H9 (cell line): ENCODE measurements around the gene ATP1A4. TPM values are rescaled to one million over a fixed set of nuclear protein-coding genes. Genes with fewer than 3 reads are reported as not detected.

Experiments used
- DNase-seq: peaks from one replicate; pipeline ENCODE4 v3.0.0-alpha.2; 2017
- H2AFZ ChIP-seq: one replicate; pipeline ENCODE4 v1.6.1; 2013; ENCODE audit warnings: mild to moderate bottlenecking, low read length, control low read depth, moderate library complexity
- H2AK5ac ChIP-seq: 2 replicates; pipeline ENCODE4 v1.6.1; 2013; ENCODE audit warnings: low read length, control low read depth, mixed read lengths; ENCODE audit not compliant: insufficient read length
- H2BK120ac ChIP-seq: one replicate; pipeline ENCODE4 v1.6.1; 2013; ENCODE audit warnings: low read depth, mild to moderate bottlenecking, low read length, control low read depth, inconsistent platforms; ENCODE audit not compliant: poor library complexity, severe bottlenecking
- H2BK12ac ChIP-seq: 2 replicates; pipeline ENCODE4 v1.6.1; 2013; ENCODE audit warnings: low read length, control low read depth, mixed read lengths, low read depth; ENCODE audit not compliant: insufficient read length
- H2BK15ac ChIP-seq: 2 replicates; pipeline ENCODE4 v1.6.1; 2013; ENCODE audit warnings: low read depth, low read length, control low read depth
- H2BK20ac ChIP-seq: one replicate; pipeline ENCODE4 v1.6.1; 2013; ENCODE audit warnings: low read depth, mild to moderate bottlenecking, low read length, control low read depth, inconsistent platforms; ENCODE audit not compliant: poor library complexity, severe bottlenecking
- H2BK5ac ChIP-seq: 2 replicates; pipeline ENCODE4 v1.6.1; 2013; ENCODE audit warnings: low read length, control low read depth, mixed read lengths; ENCODE audit not compliant: insufficient read length
- H3K14ac ChIP-seq: 2 replicates; pipeline ENCODE4 v1.6.1; 2013; ENCODE audit warnings: low read length, control low read depth; ENCODE audit not compliant: insufficient read depth
- H3K18ac ChIP-seq: 2 replicates; pipeline ENCODE4 v1.6.1; 2013; ENCODE audit warnings: low read depth, mild to moderate bottlenecking, mixed read lengths, low read length, control low read depth; ENCODE audit not compliant: insufficient read length
- H3K23ac ChIP-seq: 2 replicates; pipeline ENCODE4 v1.6.1; 2013; ENCODE audit warnings: low read length, control low read depth, mixed read lengths, low read depth; ENCODE audit not compliant: insufficient read length
- H3K23me2 ChIP-seq: 2 replicates; pipeline ENCODE4 v1.6.1; 2013; ENCODE audit warnings: low read depth, mild to moderate bottlenecking, mixed read lengths, low read length, control low read depth; ENCODE audit not compliant: insufficient read length, poor library complexity, severe bottlenecking
- H3K27ac ChIP-seq: 2 replicates; pipeline ENCODE4 v1.5.1; 2013; ENCODE audit warnings: low read length, control low read depth, mixed read lengths, low read depth; ENCODE audit not compliant: insufficient read length
- H3K27me3 ChIP-seq: 2 replicates; pipeline ENCODE4 v1.6.1; 2013; ENCODE audit warnings: low read length, control low read depth, inconsistent platforms; ENCODE audit not compliant: insufficient read depth
- H3K4ac ChIP-seq: 2 replicates; pipeline ENCODE4 v1.6.1; 2013; ENCODE audit warnings: low read depth, mild to moderate bottlenecking, control low read depth, inconsistent platforms, low read length, moderate library complexity
- H3K4me1 ChIP-seq: 2 replicates; pipeline ENCODE4 v1.6.1; 2013; ENCODE audit warnings: low read length, control low read depth, inconsistent platforms; ENCODE audit not compliant: insufficient read depth
- H3K4me2 ChIP-seq: 2 replicates; pipeline ENCODE4 v1.6.1; 2013; ENCODE audit warnings: low read length, control low read depth, mixed read lengths; ENCODE audit not compliant: insufficient read length, insufficient read depth
- H3K56ac ChIP-seq: 2 replicates; pipeline ENCODE4 v1.6.1; 2013; ENCODE audit warnings: low read depth, mild to moderate bottlenecking, mixed read lengths, low read length, control low read depth; ENCODE audit not compliant: insufficient read length
- H3K79me1 ChIP-seq: 2 replicates; pipeline ENCODE4 v1.6.1; 2013; ENCODE audit warnings: low read depth, mild to moderate bottlenecking, moderate library complexity, low read length, control low read depth, inconsistent platforms; ENCODE audit not compliant: insufficient read depth, poor library complexity, severe bottlenecking
- H3K79me2 ChIP-seq: 2 replicates; pipeline ENCODE4 v1.6.1; 2013; ENCODE audit warnings: low read length, control low read depth, inconsistent platforms; ENCODE audit not compliant: insufficient read depth
- H3K9ac ChIP-seq: 2 replicates; pipeline ENCODE4 v1.6.1; 2013; ENCODE audit warnings: low read length, control low read depth, mixed read lengths; ENCODE audit not compliant: insufficient read length; ENCODE audit errors: extremely low read depth
- H3K9me3 ChIP-seq: one replicate; pipeline ENCODE4 v1.6.1; 2013; ENCODE audit warnings: low read depth, low read length, inconsistent platforms; ENCODE audit not compliant: control insufficient read depth
- H3T11ph ChIP-seq: one replicate; pipeline ENCODE4 v1.6.1; 2013; ENCODE audit warnings: mild to moderate bottlenecking, low read length, control low read depth, inconsistent platforms
- H4K20me1 ChIP-seq: one replicate; pipeline ENCODE4 v1.6.1; 2013; ENCODE audit not compliant: control insufficient read depth, insufficient read length, insufficient read depth
- H4K5ac ChIP-seq: 2 replicates; pipeline ENCODE4 v1.6.1; 2013; ENCODE audit warnings: low read depth, mild to moderate bottlenecking, mixed read lengths, low read length, control low read depth; ENCODE audit not compliant: insufficient read length
- H4K8ac ChIP-seq: replicated peaks from 2 replicates; pipeline ENCODE4 v1.6.1; 2013; ENCODE audit warnings: low read length, control low read depth, mixed read lengths, low read depth; ENCODE audit not compliant: insufficient read length
- H4K91ac ChIP-seq: 2 replicates; pipeline ENCODE4 v1.6.1; 2013; ENCODE audit warnings: low read depth, mild to moderate bottlenecking, moderate library complexity, mixed read lengths, low read length, control low read depth; ENCODE audit not compliant: insufficient read length
- H3K27ac Mint-ChIP-seq, 3 experiments: 2 replicates in 2 of 3; 3 replicates in 1 of 3; pipeline ENCODE4 v1.8.0; 2020 to 2021; ENCODE audit warnings: mixed read lengths in 3 of 3, mild to moderate bottlenecking in 1 of 3, moderate library complexity in 1 of 3
- H3K27me3 Mint-ChIP-seq: 2 replicates; pipeline ENCODE4 v1.8.0; 2021; ENCODE audit warnings: low read depth, mild to moderate bottlenecking, moderate library complexity, mixed read lengths
- H3K36me3 Mint-ChIP-seq, 3 experiments: 2 replicates in 2 of 3; 3 replicates in 1 of 3; pipeline ENCODE4 v1.8.0; 2020 to 2021; ENCODE audit warnings: low read depth in 3 of 3, mixed read lengths in 3 of 3; ENCODE audit not compliant: insufficient read depth in 1 of 3
- H3K4me1 Mint-ChIP-seq, 2 experiments: 2 replicates each; pipeline ENCODE4 v1.8.0; 2020; ENCODE audit warnings: mixed read lengths in 2 of 2
- H3K4me3 Mint-ChIP-seq, 2 experiments: 2 replicates in 1 of 2; 3 replicates in 1 of 2; pipeline ENCODE4 v1.8.0; 2020 to 2021; ENCODE audit warnings: mild to moderate bottlenecking in 2 of 2, mixed read lengths in 2 of 2, moderate library complexity in 1 of 2
- H3K9me3 Mint-ChIP-seq, 2 experiments: 2 replicates in 1 of 2; 3 replicates in 1 of 2; pipeline ENCODE4 v1.8.0; 2020; ENCODE audit warnings: mild to moderate bottlenecking in 2 of 2, mixed read lengths in 2 of 2, moderate library complexity in 1 of 2
- CTCF ChIP-seq: fragments of 200-600 bp; sonication (generic); conservative IDR thresholded peaks from 3 replicates; pipeline ENCODE4 v1.8.0; 2021; ENCODE audit warnings: antibody characterized with exemption, mild to moderate bottlenecking
- WGBS: extraction: QIAGEN DNeasy Blood & Tissue Kit; methylation state at CpG from one replicate; pipeline ENCODE4 v1.1.7; 2013; ENCODE audit warnings: missing lambda C conversion rate, low lambda C conversion rate, mixed read lengths; ENCODE audit not compliant: insufficient read length; ENCODE audit errors: extremely low coverage; 5-methylcytosine and 5-hydroxymethylcytosine counted together
- total RNA-seq: library from RNA; stranded (reverse); gene quantifications from 2 replicates; pipeline ENCODE4 v1.2.1, GENCODE V29; 2021

ATP1A4 gene
- total RNA-seq, 1 experiment from 2014 or later: 0.20 TPM

- no peak overlapping the region for H2AK5ac ChIP-seq
- no peak for TF ChIP-seq CTCF
- peak overlapping the region in 1 of 3 experiments; percentile 31; a peak in 1 of 7 replicates for H3K27ac Mint-ChIP-seq
- 0 out of 2 replicates have a peak, but pooled peaks cover 4% of the 10 kb centered on the region for H3K4me1 ChIP-seq
- H3K79me1 ChIP-seq: no peaks in the 10 kb centered on the region
- no peak for DNase-seq
- peaks cover 37 to 90% (median 76%) of the 10 kb centered on the region in 3 experiments for H3K36me3 Mint-ChIP-seq
- no peaks in the 10 kb centered on the region for H3K23me2 ChIP-seq
- no peak overlapping the region for H3K4ac ChIP-seq
- no peak overlapping the region for H3K56ac ChIP-seq
- H3K14ac ChIP-seq: no peak overlapping the region
- H3K27me3 Mint-ChIP-seq: no peaks in the 10 kb centered on the region
- no peak overlapping the region for H3K23ac ChIP-seq
- no CpG with 5 or more reads among the region's 3 CpGs for WGBS
- H4K8ac ChIP-seq: no peak overlapping the region
- no peak overlapping the region for H3K4me2 ChIP-seq
- no peak overlapping the region for H2BK120ac ChIP-seq
- no peak overlapping the region for H2BK20ac ChIP-seq
- H3K18ac ChIP-seq: no peak overlapping the region
- H3T11ph ChIP-seq: no peak overlapping the region
- no peak overlapping the region for H3K4me3 Mint-ChIP-seq
- H4K20me1 ChIP-seq: no peaks in the 10 kb centered on the region
- no peak overlapping the region for H2BK12ac ChIP-seq
- no peak overlapping the region for H2AFZ ChIP-seq
- H3K27me3 ChIP-seq: no peaks in the 10 kb centered on the region
- no peak overlapping the region for H4K5ac ChIP-seq
- no peaks in the 10 kb centered on the region for H3K79me2 ChIP-seq
- no peaks in the 10 kb centered on the region; a peak in 1 of 5 replicates for H3K9me3 Mint-ChIP-seq
- H2BK5ac ChIP-seq: no peak overlapping the region
- peaks cover 30 to 31% of the 10 kb centered on the region in 2 experiments for H3K4me1 Mint-ChIP-seq
- H3K9ac ChIP-seq: no peak overlapping the region
- no peak overlapping the region for H3K27ac ChIP-seq
- no peaks in the 10 kb centered on the region for H3K9me3 ChIP-seq
- no peak overlapping the region for H4K91ac ChIP-seq
- H2BK15ac ChIP-seq: no peak overlapping the region
Observed at GRCh38 chr1:160214481-160215140, 63.2 kb downstream of the ATP1A4 start.
